ENCODE results near the gene PIGH. TPM values are rescaled to one million over a fixed set of nuclear protein-coding genes. Genes with fewer than 3 reads are reported as not detected.
"Not testable (repeated sequence)": the region's sequence is repeated elsewhere in the genome, so short reads cannot be mapped to it uniquely, and the experiment has no call there.

Gene PIGH
- total RNA-seq, 1 donor from 2014 or later, result 11.4 TPM

DNA sequence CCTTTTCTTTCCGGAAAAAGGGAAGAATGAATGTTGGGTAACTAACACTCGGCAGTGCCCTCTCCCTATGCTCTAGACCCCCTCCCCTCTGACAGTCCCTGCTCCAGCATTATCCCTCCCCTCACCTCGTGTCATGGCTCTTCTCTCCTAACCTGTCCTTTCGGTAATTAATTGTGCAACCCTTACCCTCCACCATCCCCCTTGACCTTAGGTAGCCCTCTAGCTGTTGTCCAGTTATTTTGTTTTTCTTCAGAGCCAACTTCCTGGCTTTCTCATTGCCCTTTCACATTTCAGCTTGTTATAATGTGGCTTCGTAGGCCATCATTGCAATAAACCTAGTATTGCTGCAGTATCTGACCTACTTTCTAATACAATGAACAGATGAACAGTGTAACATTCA is 30.9 kb upstream of the PIGH start:
- H3K27me3 Mint-ChIP-seq (ENCODE audit: low read depth), result no peaks in the 10 kb centered on the region
- TF ChIP-seq, protein P1, sequence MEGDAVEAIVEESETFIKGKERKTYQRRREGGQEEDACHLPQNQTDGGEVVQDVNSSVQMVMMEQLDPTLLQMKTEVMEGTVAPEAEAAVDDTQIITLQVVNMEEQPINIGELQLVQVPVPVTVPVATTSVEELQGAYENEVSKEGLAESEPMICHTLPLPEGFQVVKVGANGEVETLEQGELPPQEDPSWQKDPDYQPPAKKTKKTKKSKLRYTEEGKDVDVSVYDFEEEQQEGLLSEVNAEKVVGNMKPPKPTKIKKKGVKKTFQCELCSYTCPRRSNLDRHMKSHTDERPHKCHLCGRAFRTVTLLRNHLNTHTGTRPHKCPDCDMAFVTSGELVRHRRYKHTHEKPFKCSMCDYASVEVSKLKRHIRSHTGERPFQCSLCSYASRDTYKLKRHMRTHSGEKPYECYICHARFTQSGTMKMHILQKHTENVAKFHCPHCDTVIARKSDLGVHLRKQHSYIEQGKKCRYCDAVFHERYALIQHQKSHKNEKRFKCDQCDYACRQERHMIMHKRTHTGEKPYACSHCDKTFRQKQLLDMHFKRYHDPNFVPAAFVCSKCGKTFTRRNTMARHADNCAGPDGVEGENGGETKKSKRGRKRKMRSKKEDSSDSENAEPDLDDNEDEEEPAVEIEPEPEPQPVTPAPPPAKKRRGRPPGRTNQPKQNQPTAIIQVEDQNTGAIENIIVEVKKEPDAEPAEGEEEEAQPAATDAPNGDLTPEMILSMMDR (IDR thresholded peaks at IDR 0.05; ENCODE audit: unreplicated experiment), result no peak
- no peaks in the 10 kb centered on the region for H3K36me3 Mint-ChIP-seq
- H3K9me3 Mint-ChIP-seq, result no peaks in the 10 kb centered on the region
- DNase-seq (ENCODE audit: low spot score in 2 of 2, unreplicated experiment in 2 of 2), result no peak
- no peaks in the 10 kb centered on the region for H3K4me1 Mint-ChIP-seq
- no peak overlapping the region for H3K27ac Mint-ChIP-seq
- no peak overlapping the region for H3K4me3 Mint-ChIP-seq

DNA sequence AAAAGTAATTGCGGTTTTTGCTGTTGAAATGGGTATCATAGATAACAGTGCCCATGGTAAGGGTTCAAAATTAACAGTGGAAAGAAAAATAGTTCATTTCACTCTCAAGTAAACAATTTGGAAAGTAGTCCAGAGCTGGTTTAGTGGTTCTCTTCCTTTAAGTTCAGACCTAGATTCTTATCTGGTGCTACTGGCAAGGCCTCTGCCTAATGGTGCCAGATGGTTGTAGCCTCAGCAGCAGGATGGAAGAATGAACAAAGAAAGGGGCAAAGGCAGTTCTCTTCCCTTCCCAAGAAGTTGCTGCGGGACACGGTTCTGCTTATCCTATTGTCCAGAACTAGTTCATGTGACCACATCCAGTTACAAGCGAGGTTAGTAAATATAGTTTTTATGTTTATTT is 30.1 kb upstream of the PIGH start:
- H3K4me1 Mint-ChIP-seq, result no peaks in the 10 kb centered on the region
- no peaks in the 10 kb centered on the region for H3K27me3 Mint-ChIP-seq (ENCODE audit: low read depth)
- H3K27ac Mint-ChIP-seq, result no peak overlapping the region
- H3K9me3 Mint-ChIP-seq, result no peaks in the 10 kb centered on the region
- H3K36me3 Mint-ChIP-seq, result no peaks in the 10 kb centered on the region
- H3K4me3 Mint-ChIP-seq, result no peak overlapping the region
- TF ChIP-seq, protein P1 (IDR thresholded peaks at IDR 0.05; ENCODE audit: unreplicated experiment), result no peak
- DNase-seq (ENCODE audit: low spot score in 2 of 2, unreplicated experiment in 2 of 2), result no peak

DNA sequence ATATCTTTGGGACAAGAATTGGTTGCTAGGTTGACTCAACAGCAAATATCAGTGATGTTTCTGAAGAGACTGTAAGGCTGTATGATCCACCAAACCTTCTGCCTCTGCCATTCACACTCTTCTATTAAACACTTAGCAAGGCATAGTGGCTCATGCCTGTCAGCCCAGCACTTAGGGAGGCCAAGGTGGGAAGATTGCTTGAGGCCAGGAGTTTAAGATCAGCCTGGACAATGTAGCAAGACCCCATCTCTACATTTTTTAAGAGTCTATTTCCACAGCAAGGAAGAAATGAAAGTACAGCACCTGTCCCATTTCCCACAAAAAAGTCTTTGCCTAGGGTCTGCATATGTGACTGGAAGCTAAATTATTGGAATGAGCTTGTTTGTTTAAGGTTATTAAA is 27.5 kb upstream of the PIGH start:
- Mint-ChIP-seq H3K27ac (no peak overlapping the region), H3K9me3 (no peaks in the 10 kb centered on the region), H3K27me3 (ENCODE audit: low read depth) (no peaks in the 10 kb centered on the region), H3K36me3 (peaks cover 2% of the 10 kb centered on the region), H3K4me1 (peaks cover 8% of the 10 kb centered on the region), H3K4me3 (no peak overlapping the region)
- TF ChIP-seq, protein P1 (IDR thresholded peaks at IDR 0.05; ENCODE audit: unreplicated experiment), result no peak
- no peak for DNase-seq (ENCODE audit: low spot score in 2 of 2, unreplicated experiment in 2 of 2)

DNA sequence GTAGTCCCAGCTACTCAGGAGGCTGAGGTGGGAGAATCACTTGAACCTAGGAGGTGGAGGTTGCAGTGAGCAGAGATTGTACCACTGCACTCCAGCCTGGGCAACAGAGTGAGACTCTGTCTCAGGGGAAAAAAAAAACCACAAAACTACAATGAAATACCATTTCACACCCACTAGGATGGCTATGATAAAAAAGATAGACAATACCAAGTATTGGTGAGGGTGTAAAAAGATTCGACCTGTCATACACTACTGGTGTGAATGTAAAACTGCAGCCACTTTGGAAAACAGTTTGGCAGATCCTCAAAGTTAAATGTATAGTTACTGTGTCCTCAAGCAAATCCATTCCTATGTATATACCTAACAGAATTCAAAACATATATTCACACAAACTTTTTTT is 26.1 kb upstream of the PIGH start:
- H3K27me3 Mint-ChIP-seq (ENCODE audit: low read depth); H3K27ac Mint-ChIP-seq; H3K4me1 Mint-ChIP-seq; DNase-seq (ENCODE audit: low spot score in 2 of 2, unreplicated experiment in 2 of 2); H3K36me3 Mint-ChIP-seq; H3K4me3 Mint-ChIP-seq; H3K9me3 Mint-ChIP-seq: not testable (repeated sequence)

DNA sequence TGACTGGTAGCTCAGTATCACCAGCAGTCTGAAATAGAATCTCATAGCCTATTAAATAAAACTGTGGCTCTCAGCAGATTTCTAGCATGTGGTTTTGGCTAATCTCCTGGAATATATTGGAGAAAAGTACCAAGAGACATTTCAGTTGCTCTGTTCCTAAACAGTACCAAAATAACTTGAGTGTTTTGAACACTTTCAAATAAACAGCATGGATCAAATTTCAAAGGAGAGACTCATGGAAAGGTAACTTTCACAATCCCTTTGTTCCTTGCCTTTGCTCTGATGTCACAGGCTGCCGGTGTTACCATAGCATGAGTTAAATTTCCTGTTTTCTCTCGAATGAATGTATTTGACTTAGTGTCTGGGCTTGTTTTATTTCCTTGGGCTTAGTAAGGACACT is 23.0 kb upstream of the PIGH start:
- H3K27me3 Mint-ChIP-seq (ENCODE audit: low read depth), result peaks cover 3% of the 10 kb centered on the region
- peaks cover 25% of the 10 kb centered on the region for H3K4me1 Mint-ChIP-seq
- peak overlapping the region; percentile 76 for H3K27ac Mint-ChIP-seq
- H3K4me3 Mint-ChIP-seq, result no peak overlapping the region
- H3K9me3 Mint-ChIP-seq, result no peaks in the 10 kb centered on the region
- TF ChIP-seq, protein P1 (IDR thresholded peaks at IDR 0.05; ENCODE audit: unreplicated experiment), result no peak
- peaks cover 2% of the 10 kb centered on the region for H3K36me3 Mint-ChIP-seq
- DNase-seq (ENCODE audit: low spot score in 2 of 2, unreplicated experiment in 2 of 2), result no peak

DNA sequence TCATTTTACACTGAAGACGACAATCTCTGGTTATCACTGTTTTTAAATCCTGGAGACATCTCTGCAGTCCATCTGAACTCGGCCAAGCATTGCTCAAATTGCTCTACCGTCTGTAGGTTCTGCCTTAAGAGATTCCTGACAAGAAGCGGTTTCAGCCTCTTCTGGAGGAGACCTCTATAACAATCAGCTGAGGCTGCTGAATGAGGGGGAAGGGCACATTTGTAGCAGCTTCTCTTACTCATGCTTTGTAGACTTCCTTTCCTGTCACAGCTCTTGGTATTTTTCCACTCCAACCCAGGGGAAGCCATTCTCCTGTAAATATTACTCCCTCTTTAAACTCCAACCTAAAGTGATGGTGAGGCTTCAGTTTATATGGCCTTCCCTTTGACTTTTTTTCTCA is 22.6 kb upstream of the PIGH start:
- DNase-seq (ENCODE audit: low spot score in 2 of 2, unreplicated experiment in 2 of 2), result no peak
- H3K9me3 Mint-ChIP-seq, result no peaks in the 10 kb centered on the region
- H3K27ac Mint-ChIP-seq, result peak overlapping the region; percentile 76
- peaks cover 3% of the 10 kb centered on the region for H3K27me3 Mint-ChIP-seq (ENCODE audit: low read depth)
- peaks cover 25% of the 10 kb centered on the region for H3K4me1 Mint-ChIP-seq
- no peak overlapping the region for H3K4me3 Mint-ChIP-seq
- peaks cover 2% of the 10 kb centered on the region for H3K36me3 Mint-ChIP-seq
- TF ChIP-seq, protein P1 (IDR thresholded peaks at IDR 0.05; ENCODE audit: unreplicated experiment), result no peak

All from mesothelial cell of epicardium (in vitro differentiated cells).